HEK293 (cell line): ENCODE measurements around the gene ILRUN.

Experiments used
- ATF2 ChIP-seq: fragments of 450-650 bp; formaldehyde crosslinking; IDR thresholded peaks from 2 replicates; pipeline ENCODE4 v1.5.1; 2016; ENCODE audit warnings: missing biosample characterization, missing genetic modification characterization, low read depth
- CTCF ChIP-seq: fragments of 450-650 bp; formaldehyde crosslinking; IDR thresholded peaks from 2 replicates; pipeline ENCODE4 v1.5.1; 2016; ENCODE audit warnings: missing biosample characterization, missing genetic modification characterization
- EGR2 ChIP-seq: fragments of 450-650 bp; formaldehyde crosslinking; IDR thresholded peaks from 2 replicates; pipeline ENCODE4 v1.5.1; 2016; ENCODE audit warnings: low read depth, missing biosample characterization, missing genetic modification characterization
- HOXA7 ChIP-seq: sonication (generic); formaldehyde crosslinking; IDR thresholded peaks from 2 replicates; pipeline ENCODE4 v1.8.1; 2022; ENCODE audit warnings: missing genetic modification reagents, borderline replicate concordance
- HOXC10 ChIP-seq: sonication (generic); formaldehyde crosslinking; IDR thresholded peaks from 2 replicates; pipeline ENCODE4 v1.8.1; 2023; ENCODE audit warnings: mild to moderate bottlenecking, missing genetic modification reagents
- INSM2 ChIP-seq: fragments of 450-650 bp; formaldehyde crosslinking; IDR thresholded peaks from 2 replicates; pipeline ENCODE4 v1.5.1; 2016; ENCODE audit warnings: missing biosample characterization, missing genetic modification characterization
- OVOL3 ChIP-seq: fragments of 450-650 bp; formaldehyde crosslinking; IDR thresholded peaks from 2 replicates; pipeline ENCODE4 v1.5.1; 2016; ENCODE audit warnings: missing biosample characterization, missing genetic modification characterization
- SCRT2 ChIP-seq: fragments of 450-650 bp; formaldehyde crosslinking; IDR thresholded peaks from 2 replicates; pipeline ENCODE4 v1.5.1; 2016; ENCODE audit warnings: missing biosample characterization, missing genetic modification characterization
- SP3 ChIP-seq: fragments of 450-650 bp; formaldehyde crosslinking; IDR thresholded peaks from 2 replicates; pipeline ENCODE4 v1.5.1; 2016; ENCODE audit warnings: missing biosample characterization, missing genetic modification characterization
- ZBTB1 ChIP-seq: fragments of 450-650 bp; formaldehyde crosslinking; IDR thresholded peaks from 2 replicates; pipeline ENCODE4 v1.5.1; 2016; ENCODE audit warnings: missing biosample characterization, missing genetic modification characterization
- ZBTB8A ChIP-seq: fragments of 450-650 bp; formaldehyde crosslinking; IDR thresholded peaks from 2 replicates; pipeline ENCODE4 v1.5.1; 2016; ENCODE audit warnings: missing biosample characterization, missing genetic modification characterization
- ZFP3 ChIP-seq: fragments of 450-650 bp; formaldehyde crosslinking; IDR thresholded peaks from 2 replicates; pipeline ENCODE4 v1.5.1; 2016; ENCODE audit warnings: low read depth, missing biosample characterization, missing genetic modification characterization
- ZFP37 ChIP-seq: fragments of 450-650 bp; formaldehyde crosslinking; IDR thresholded peaks from 2 replicates; pipeline ENCODE4 v1.5.1; 2016; ENCODE audit warnings: missing biosample characterization, missing genetic modification characterization
- ZNF112 ChIP-seq: fragments of 450-650 bp; formaldehyde crosslinking; IDR thresholded peaks from 2 replicates; pipeline ENCODE4 v1.5.0; 2017; ENCODE audit warnings: missing biosample characterization, missing genetic modification characterization
- ZNF133 ChIP-seq: fragments of 450-650 bp; formaldehyde crosslinking; IDR thresholded peaks from 2 replicates; pipeline ENCODE4 v1.5.1; 2016; ENCODE audit warnings: missing biosample characterization, missing genetic modification characterization
- ZNF138 ChIP-seq: fragments of 450-650 bp; formaldehyde crosslinking; IDR thresholded peaks from 2 replicates; pipeline ENCODE4 v1.5.1; 2016; ENCODE audit warnings: missing biosample characterization, missing genetic modification characterization, borderline replicate concordance
- ZNF24 ChIP-seq: fragments of 450-650 bp; formaldehyde crosslinking; IDR thresholded peaks from 2 replicates; pipeline ENCODE4 v1.5.1; 2016; ENCODE audit warnings: missing biosample characterization, missing genetic modification characterization
- ZNF37A ChIP-seq: fragments of 450-650 bp; IDR thresholded peaks from 2 replicates; pipeline ENCODE4 v1.5.1; 2018; ENCODE audit warnings: missing biosample characterization, missing genetic modification characterization
- ZNF426 ChIP-seq: fragments of 450-650 bp; formaldehyde crosslinking; IDR thresholded peaks from 2 replicates; pipeline ENCODE4 v1.5.1; 2017; ENCODE audit warnings: missing biosample characterization, missing genetic modification characterization, mild to moderate bottlenecking, inconsistent platforms, moderate library complexity
- ZNF473 ChIP-seq: fragments of 450-650 bp; formaldehyde crosslinking; IDR thresholded peaks from 2 replicates; pipeline ENCODE4 v1.5.1; 2017; ENCODE audit warnings: missing biosample characterization, missing genetic modification characterization
- ZNF48 ChIP-seq: fragments of 450-650 bp; formaldehyde crosslinking; IDR thresholded peaks from 2 replicates; pipeline ENCODE4 v1.5.1; 2016; ENCODE audit warnings: missing biosample characterization, missing genetic modification characterization
- ZNF510 ChIP-seq: fragments of 450-650 bp; formaldehyde crosslinking; IDR thresholded peaks from 2 replicates; pipeline ENCODE4 v1.5.1; 2018; ENCODE audit warnings: mild to moderate bottlenecking, missing genetic modification characterization, missing biosample characterization; ENCODE audit not compliant: insufficient replicate concordance
- ZNF549 ChIP-seq: fragments of 450-650 bp; IDR thresholded peaks from 2 replicates; pipeline ENCODE4 v1.5.1; 2018; ENCODE audit warnings: missing biosample characterization, missing genetic modification characterization, mild to moderate bottlenecking, inconsistent platforms, moderate library complexity
- ZNF560 ChIP-seq: fragments of 450-650 bp; formaldehyde crosslinking; IDR thresholded peaks from 2 replicates; pipeline ENCODE4 v1.5.1; 2017; ENCODE audit warnings: missing biosample characterization, missing genetic modification characterization, borderline replicate concordance
- ZNF561 ChIP-seq: fragments of 450-650 bp; IDR thresholded peaks from 2 replicates; pipeline ENCODE4 v1.5.1; 2018; ENCODE audit warnings: missing biosample characterization, missing genetic modification characterization, borderline replicate concordance
- ZNF580 ChIP-seq: fragments of 450-650 bp; formaldehyde crosslinking; IDR thresholded peaks from 2 replicates; pipeline ENCODE4 v1.5.1; 2016; ENCODE audit warnings: missing biosample characterization, missing genetic modification characterization
- ZNF585B ChIP-seq: fragments of 450-650 bp; formaldehyde crosslinking; IDR thresholded peaks from 2 replicates; pipeline ENCODE4 v1.5.1; 2016; ENCODE audit warnings: missing biosample characterization, missing genetic modification characterization
- ZNF596 ChIP-seq: fragments of 450-650 bp; IDR thresholded peaks from 2 replicates; pipeline ENCODE4 v1.5.0; 2018; ENCODE audit warnings: missing biosample characterization, mild to moderate bottlenecking, missing genetic modification characterization, moderate library complexity
- ZNF747 ChIP-seq: fragments of 450-650 bp; formaldehyde crosslinking; IDR thresholded peaks from 2 replicates; pipeline ENCODE4 v1.5.1; 2016; ENCODE audit warnings: missing biosample characterization, missing genetic modification characterization
- ZSCAN23 ChIP-seq: fragments of 450-650 bp; formaldehyde crosslinking; IDR thresholded peaks from 2 replicates; pipeline ENCODE4 v1.5.1; 2016; ENCODE audit warnings: missing biosample characterization, missing genetic modification characterization
- ZSCAN5A ChIP-seq: fragments of 450-650 bp; formaldehyde crosslinking; IDR thresholded peaks from 2 replicates; pipeline ENCODE4 v1.5.1; 2016; ENCODE audit warnings: missing biosample characterization, missing genetic modification characterization

ILRUN gene

GRCh38 chr6:34696739-34697543, at the start of gene ILRUN (continued):
- TF ChIP-seq ZNF549 (no peak), ZNF561 (tag by site-specific recombination) (peak; percentile 49; the same call in 1 of the 2 replicates), ZBTB1 (no peak), ZNF560 (tag by site-specific recombination) (no peak), SP3 (tag by site-specific recombination) (peak; percentile 91), CTCF (tag by site-specific recombination) (no peak), SCRT2 (tag by site-specific recombination) (no peak), ZNF747 (tag by site-specific recombination) (no peak), ZNF426 (tag by site-specific recombination) (no peak), ATF2 (peak; percentile 89), ZNF510 (tag by site-specific recombination) (no peak), ZNF473 (tag by site-specific recombination) (no peak), ZNF585B (tag by site-specific recombination) (no peak), ZBTB8A (tag by site-specific recombination) (0 out of 2 replicates have a peak, but pooled peaks have one; percentile 42), ZSCAN23 (tag by site-specific recombination) (0 out of 2 replicates have a peak, but pooled peaks have one; percentile 19), ZNF24 (tag by site-specific recombination) (peak; percentile 24; the same call in 1 of the 2 replicates), ZNF37A (no peak), ZSCAN5A (tag by site-specific recombination) (no peak), ZNF112 (no peak), ZNF580 (tag by site-specific recombination) (0 out of 2 replicates have a peak, but pooled peaks have one; percentile 16), ZNF133 (tag by site-specific recombination) (no peak), HOXA7 (CRISPR knock-in tag) (no peak), HOXC10 (CRISPR knock-in tag) (no peak), OVOL3 (tag by site-specific recombination) (0 out of 2 replicates have a peak, but pooled peaks have one; percentile 33), INSM2 (tag by site-specific recombination) (peak; percentile 49; the same call in 1 of the 2 replicates), EGR2 (tag by site-specific recombination) (peak; percentile 79), ZNF48 (tag by site-specific recombination) (no peak), ZFP3 (tag by site-specific recombination) (no peak), ZNF138 (tag by site-specific recombination) (no peak), ZNF596 (tag by site-specific recombination) (peak; percentile 50; the same call in 1 of the 2 replicates), ZFP37 (no peak)
